Omental fat pad (tissue), 4 donors: ENCODE measurements around the gene ADAMTS17. TPM values are rescaled to one million over a fixed set of nuclear protein-coding genes. Genes with fewer than 3 reads are reported as not detected.

Source experiments
- ATAC-seq: fragments of 150-250 bp; one replicate; pipeline ENCODE4 v1.9.1; 2016; ENCODE audit warnings: mild to moderate bottlenecking, moderate library complexity; ENCODE audit not compliant: low FRiP score
- DNase-seq: peaks from one replicate; pipeline ENCODE4 v3.0.0-alpha.2; 2019; ENCODE audit warnings: low spot score
- total RNA-seq, 4 donors: library from RNA; depleted of rRNA; stranded (reverse); fragments of >200 nt; gene quantifications; one replicate each; pipeline ENCODE4 v1.1.0, GENCODE V29; 2016
- TF ChIP-seq, protein P1 (sequence below), 3 donors: fragments of 450-650 bp; IDR thresholded peaks; one replicate each; pipeline ENCODE4 v1.5.1; 2016 to 2017; ENCODE audit warnings: antibody characterized with exemption in 3 of 3, mild to moderate bottlenecking in 3 of 3, moderate library complexity in 2 of 3

The ADAMTS17 gene
- total RNA-seq, 4 donors from 2014 or later: 1.6 to 10.7 (median 5.7) TPM

DNA sequence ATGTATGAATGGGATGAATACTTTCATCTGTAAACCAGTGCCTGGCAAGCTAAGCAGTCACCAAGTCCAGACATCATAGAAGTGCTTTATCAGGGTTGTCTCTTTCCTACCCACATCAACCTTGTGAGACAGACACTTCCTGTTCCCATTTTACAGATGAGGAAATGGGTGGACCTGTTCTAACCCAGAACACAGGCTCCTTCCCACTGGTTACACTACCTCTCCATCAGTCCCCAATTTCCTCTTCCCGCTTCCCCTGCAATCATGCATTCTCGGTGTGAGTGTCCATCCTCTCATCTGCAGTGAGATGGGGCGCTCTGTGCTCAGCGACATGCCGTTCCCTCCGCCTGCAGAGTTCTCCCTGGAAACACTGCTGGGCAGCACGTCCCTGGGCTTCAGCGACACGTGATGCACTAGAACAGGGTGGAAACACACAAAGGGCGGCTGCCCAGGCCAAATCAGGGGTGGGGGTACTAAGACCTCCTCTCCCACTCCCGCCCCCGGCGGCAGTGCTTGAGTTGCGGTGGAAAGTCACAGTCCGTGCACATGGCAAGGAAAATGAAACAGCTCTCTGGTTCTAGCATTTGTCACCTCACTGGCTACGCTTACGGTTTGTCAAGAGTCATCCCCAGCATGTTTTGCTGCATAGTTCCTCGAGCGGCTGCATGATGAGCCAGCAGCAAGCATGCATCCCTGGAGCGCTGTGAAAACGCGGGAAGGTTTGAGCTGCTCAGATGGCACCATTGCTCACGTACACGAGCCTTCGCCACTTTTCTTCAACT lies 201.1 kb downstream of the ADAMTS17 start:
- ATAC-seq (peak; percentile 25), DNase-seq (no peak)
- TF ChIP-seq, protein P1, sequence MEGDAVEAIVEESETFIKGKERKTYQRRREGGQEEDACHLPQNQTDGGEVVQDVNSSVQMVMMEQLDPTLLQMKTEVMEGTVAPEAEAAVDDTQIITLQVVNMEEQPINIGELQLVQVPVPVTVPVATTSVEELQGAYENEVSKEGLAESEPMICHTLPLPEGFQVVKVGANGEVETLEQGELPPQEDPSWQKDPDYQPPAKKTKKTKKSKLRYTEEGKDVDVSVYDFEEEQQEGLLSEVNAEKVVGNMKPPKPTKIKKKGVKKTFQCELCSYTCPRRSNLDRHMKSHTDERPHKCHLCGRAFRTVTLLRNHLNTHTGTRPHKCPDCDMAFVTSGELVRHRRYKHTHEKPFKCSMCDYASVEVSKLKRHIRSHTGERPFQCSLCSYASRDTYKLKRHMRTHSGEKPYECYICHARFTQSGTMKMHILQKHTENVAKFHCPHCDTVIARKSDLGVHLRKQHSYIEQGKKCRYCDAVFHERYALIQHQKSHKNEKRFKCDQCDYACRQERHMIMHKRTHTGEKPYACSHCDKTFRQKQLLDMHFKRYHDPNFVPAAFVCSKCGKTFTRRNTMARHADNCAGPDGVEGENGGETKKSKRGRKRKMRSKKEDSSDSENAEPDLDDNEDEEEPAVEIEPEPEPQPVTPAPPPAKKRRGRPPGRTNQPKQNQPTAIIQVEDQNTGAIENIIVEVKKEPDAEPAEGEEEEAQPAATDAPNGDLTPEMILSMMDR (IDR thresholded peaks at IDR 0.05): no peak

DNA sequence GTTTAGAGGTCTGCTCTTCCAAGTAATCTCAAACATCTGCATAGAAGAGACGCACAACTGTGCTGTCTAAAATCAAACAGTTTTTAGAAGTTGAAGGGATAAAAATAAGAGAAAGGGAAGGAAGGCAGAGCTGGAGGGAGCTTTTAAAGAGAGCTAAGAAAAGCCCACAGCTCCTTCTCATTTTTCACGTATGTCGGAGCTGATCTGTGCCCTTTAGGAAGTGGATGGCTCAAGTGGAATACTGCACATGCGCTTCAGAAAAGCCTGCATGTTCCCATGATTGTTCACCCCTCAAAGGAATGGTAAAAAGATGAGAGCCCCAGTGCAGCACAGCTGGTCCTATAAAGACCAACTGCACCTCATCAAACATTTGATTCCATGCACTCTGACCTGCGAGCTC lies 207.2 kb downstream of the ADAMTS17 start:
- TF ChIP-seq, protein P1 (IDR thresholded peaks at IDR 0.05): no peak
- ATAC-seq: no peak
- no peak for DNase-seq

GRCh38 chr15:100134089-100134583 lies 207.6 kb downstream of the ADAMTS17 start:
- ATAC-seq: no peak
- TF ChIP-seq, protein P1 (IDR thresholded peaks at IDR 0.05): no peak
- DNase-seq: no peak

DNA sequence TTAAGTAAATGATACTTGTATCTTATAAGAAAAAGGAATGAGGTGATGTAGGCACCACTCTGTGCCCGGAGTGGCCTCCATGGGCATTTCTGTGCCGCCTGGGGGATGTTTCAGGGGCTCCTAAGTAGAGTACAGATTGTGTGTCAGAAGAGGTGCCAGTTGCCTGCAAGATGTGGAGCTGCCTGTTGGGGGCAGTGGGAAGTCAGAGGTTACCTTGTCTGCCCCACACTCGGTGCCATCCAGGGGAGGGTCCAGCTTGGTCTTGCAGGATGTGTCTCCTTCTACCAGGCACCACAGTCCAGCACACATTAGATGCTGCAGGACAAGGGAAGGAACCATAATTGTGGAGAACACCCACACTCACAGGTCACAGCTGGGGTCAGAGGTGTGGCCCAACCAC lies 208.8 kb downstream of the ADAMTS17 start:
- DNase-seq (no peak), ATAC-seq (no peak)
- TF ChIP-seq, protein P1 (IDR thresholded peaks at IDR 0.05): no peak

DNA sequence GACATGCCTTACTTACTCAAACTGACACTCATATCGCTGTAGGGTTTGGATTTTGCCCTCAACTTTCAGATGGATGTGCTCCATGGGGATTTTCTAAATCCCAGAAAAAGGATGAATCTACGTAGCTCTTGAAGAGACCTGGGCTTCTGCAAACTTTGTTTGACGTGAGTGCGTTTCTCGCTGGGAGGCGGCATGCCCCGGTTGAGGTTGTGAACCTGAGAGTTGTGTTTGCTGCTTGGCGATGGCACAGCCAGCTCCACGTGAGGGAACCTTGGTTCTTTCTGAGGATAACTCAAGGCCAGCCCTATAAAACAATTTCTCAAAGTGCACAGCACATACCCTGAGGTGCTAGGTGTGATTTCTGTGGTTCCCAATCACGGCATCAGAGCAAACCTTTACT lies 209.5 kb downstream of the ADAMTS17 start:
- TF ChIP-seq, protein P1 (IDR thresholded peaks at IDR 0.05): no peak
- DNase-seq: no peak
- no peak for ATAC-seq

DNA sequence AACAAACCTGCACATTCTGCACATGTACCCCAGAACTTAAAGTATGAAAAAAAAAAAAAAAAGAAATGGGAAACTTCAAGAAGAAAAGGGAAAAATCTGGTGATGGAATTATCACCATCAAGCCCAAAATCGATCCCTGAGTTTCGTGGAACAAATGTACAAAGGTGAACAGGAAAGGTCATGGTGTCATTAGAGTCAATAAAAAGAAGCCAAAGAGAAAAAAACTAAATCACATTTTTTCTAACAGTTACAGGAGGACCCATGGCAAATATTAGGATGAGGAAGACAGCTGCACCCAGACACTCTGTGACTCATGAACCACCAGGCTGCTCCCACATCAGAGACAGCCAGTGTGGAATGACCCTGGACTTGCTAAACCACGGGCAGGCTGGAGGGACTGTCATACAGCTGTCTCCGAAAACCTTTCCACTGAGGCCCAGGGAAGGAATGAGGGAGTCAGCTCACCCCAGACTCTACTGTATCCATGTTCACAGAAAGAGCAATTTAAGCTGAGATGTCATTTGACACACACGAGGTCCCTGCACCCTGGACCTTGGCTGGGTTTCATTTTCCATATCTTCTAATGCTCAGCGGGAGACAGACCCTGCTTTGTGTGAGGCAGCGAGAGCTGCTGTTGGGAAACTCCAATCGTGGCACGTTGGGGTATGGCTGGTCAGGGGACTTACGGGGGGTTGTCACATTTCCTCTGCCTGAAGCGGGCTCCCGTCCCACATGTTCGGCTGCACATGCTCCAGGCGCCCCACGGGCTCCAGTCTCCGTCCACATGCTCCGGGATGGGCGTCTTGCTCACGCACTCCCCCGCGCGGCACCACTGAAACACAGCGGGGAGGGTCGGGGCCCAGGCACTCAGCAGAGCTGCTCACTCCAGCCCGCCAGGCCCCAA lies 210.2 kb downstream of the ADAMTS17 start:
- ATAC-seq (no peak), DNase-seq (no peak)
- TF ChIP-seq, protein P1 (IDR thresholded peaks at IDR 0.05): no peak
